ENCODE results near the gene SLC2A1. TPM values are rescaled to one million over a fixed set of nuclear protein-coding genes. Genes with fewer than 3 reads are reported as not detected.

The SLC2A1 gene
- polyA plus RNA-seq, 1 donor (not counting 4 experiments of a cell fraction or from before 2014, with no cell fraction given) = 689 TPM

DNA sequence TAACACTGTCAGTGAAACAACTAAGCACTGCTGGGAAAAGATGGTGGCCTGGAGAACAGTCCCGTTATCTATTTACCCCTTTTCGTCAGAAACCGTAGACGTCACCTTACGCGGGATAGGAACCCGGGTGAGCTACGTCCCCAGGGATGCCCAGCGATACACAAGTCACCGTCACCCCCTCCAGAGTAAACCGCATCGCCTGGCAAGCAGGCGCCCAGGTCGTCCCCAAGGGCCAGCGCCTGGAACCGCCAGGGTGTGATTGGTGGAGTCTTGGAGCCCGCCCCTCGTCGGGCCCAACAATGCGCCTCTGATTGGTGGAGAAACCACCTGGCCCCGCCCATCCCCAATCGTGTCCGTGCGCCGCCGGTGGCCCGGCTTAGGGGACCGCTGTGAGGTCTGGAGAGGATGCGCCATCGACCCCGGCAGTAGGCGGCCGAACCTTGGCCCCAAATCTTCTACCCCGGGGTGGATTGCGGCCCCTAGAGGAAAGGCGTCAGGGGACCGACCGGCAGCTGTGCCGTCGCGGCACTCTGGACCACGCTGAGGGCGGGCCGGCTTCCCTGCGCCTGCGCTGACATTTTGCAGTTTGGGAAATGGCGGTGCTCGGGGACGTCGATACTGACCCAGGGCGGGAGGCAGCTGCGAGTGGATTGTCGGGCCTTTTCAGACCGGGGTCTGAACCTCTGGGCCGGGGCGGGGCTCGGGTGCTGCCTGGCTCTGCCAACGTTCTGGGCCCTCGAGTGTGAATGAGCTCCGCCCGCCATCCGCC, 34.4 kb downstream of the SLC2A1 start:
- Histone ChIP-seq H3K9me1 (ENCODE audit: control insufficient read depth, extremely low read depth, insufficient read depth, low read length) (no peaks in the 10 kb centered on the region), H3K36me3 (ENCODE audit: control insufficient read depth in 2 of 2, extremely low read depth in 1 of 2, insufficient read depth in 2 of 2, low read length in 2 of 2) (peaks cover 26 to 39% of the 10 kb centered on the region in 2 experiments), H3K9me3 (ENCODE audit: control insufficient read depth, low read depth, low read length) (no peaks in the 10 kb centered on the region), H3K27ac (ENCODE audit: control insufficient read depth, insufficient read depth, low read length) (peak overlapping the region; percentile 48), H3K79me2 (ENCODE audit: control insufficient read depth, insufficient read depth, low read length) (no peaks in the 10 kb centered on the region), H3K4me3 (ENCODE audit: control insufficient read depth in 2 of 3, extremely low read depth in 1 of 3, insufficient read depth in 2 of 3, low read depth in 1 of 3, low read length in 3 of 3) (peak overlapping the region; percentile 3 to 67 (median 18)), H3K4me2 (ENCODE audit: control insufficient read depth, extremely low read depth, insufficient read depth, low read depth, low read length) (peak overlapping the region; percentile 60), H3K27me3 (ENCODE audit: control insufficient read depth, extremely low read depth, insufficient read depth, low read length) (no peaks in the 10 kb centered on the region), H3K4me1 (ENCODE audit: control insufficient read depth, extremely low read depth, insufficient read depth, low read length) (peaks cover 38% of the 10 kb centered on the region), H4K20me1 (ENCODE audit: control insufficient read depth, extremely low read depth, insufficient read depth, low read length) (peaks cover 6% of the 10 kb centered on the region), H3K9ac (ENCODE audit: control insufficient read depth, extremely low read depth, insufficient read depth, low read length) (peak overlapping the region; percentile 48), H2AFZ (ENCODE audit: control insufficient read depth, low read length) (no peak overlapping the region)
- dilution Hi-C loops (cut with MboI; ENCODE audit: extremely low pct_ligation_motif_present, low sequenced_read_pairs) = no loop called here
- DNase-seq (ENCODE audit: low read depth, low spot score) (no peak), FAIRE-seq (peak; percentile 46)
- TF ChIP-seq EZH2 (IDR thresholded peaks at IDR 0.05; ENCODE audit: low read length) = no peak

DNA sequence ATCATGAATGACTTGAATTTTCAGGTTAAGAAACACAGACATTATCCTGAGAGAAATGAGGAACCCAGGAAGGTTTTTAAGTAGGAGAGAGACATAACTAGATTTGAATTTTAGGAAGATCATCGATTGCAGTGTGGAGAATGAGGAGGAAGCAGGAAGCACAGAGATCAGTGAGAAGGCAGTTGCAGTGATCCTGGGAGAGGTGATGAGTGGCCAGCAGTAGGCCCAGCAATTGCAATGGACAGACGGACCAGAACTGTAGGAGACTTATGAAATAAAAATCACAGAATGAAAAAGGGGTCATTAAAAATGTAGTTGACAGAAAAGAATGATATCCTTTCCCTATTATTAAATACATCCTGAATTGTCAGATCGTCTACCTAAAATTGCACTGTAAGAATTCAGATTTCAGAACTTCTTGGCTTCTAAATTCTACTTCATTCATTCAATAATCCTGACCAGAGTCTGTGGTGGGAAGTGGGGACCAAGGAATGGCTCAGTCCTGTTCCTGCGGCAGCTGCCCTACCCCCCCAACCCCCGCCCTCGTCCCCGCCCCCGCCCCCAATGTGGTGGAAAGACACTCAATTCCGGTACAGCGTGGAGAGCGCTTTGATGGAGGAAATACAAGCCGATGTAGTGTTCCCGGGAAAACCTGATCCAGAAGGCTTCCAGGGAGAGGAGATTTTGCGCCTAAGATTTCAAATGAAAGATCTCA, 35.1 kb downstream of the SLC2A1 start:
- Histone ChIP-seq H3K27me3 (ENCODE audit: control insufficient read depth, extremely low read depth, insufficient read depth, low read length) (no peaks in the 10 kb centered on the region), H3K4me1 (ENCODE audit: control insufficient read depth, extremely low read depth, insufficient read depth, low read length) (peaks cover 32% of the 10 kb centered on the region), H2AFZ (ENCODE audit: control insufficient read depth, low read length) (no peak overlapping the region), H3K27ac (ENCODE audit: control insufficient read depth, insufficient read depth, low read length) (peak overlapping the region; percentile 48), H3K9me3 (ENCODE audit: control insufficient read depth, low read depth, low read length) (no peaks in the 10 kb centered on the region), H3K4me2 (ENCODE audit: control insufficient read depth, extremely low read depth, insufficient read depth, low read depth, low read length) (peak overlapping the region; percentile 60), H4K20me1 (ENCODE audit: control insufficient read depth, extremely low read depth, insufficient read depth, low read length) (peaks cover 6% of the 10 kb centered on the region), H3K9ac (ENCODE audit: control insufficient read depth, extremely low read depth, insufficient read depth, low read length) (peak overlapping the region; percentile 48), H3K9me1 (ENCODE audit: control insufficient read depth, extremely low read depth, insufficient read depth, low read length) (no peaks in the 10 kb centered on the region), H3K4me3 (ENCODE audit: control insufficient read depth in 2 of 3, extremely low read depth in 1 of 3, insufficient read depth in 2 of 3, low read depth in 1 of 3, low read length in 3 of 3) (peak overlapping the region in 2 of 3 experiments; percentile 3 to 67), H3K79me2 (ENCODE audit: control insufficient read depth, insufficient read depth, low read length) (no peaks in the 10 kb centered on the region), H3K36me3 (ENCODE audit: control insufficient read depth in 2 of 2, extremely low read depth in 1 of 2, insufficient read depth in 2 of 2, low read length in 2 of 2) (peaks cover 19 to 32% of the 10 kb centered on the region in 2 experiments)
- dilution Hi-C loops (cut with MboI; ENCODE audit: extremely low pct_ligation_motif_present, low sequenced_read_pairs) = no loop called here
- no peak for DNase-seq (ENCODE audit: low read depth, low spot score)
- FAIRE-seq = no peak
- TF ChIP-seq, protein P1, sequence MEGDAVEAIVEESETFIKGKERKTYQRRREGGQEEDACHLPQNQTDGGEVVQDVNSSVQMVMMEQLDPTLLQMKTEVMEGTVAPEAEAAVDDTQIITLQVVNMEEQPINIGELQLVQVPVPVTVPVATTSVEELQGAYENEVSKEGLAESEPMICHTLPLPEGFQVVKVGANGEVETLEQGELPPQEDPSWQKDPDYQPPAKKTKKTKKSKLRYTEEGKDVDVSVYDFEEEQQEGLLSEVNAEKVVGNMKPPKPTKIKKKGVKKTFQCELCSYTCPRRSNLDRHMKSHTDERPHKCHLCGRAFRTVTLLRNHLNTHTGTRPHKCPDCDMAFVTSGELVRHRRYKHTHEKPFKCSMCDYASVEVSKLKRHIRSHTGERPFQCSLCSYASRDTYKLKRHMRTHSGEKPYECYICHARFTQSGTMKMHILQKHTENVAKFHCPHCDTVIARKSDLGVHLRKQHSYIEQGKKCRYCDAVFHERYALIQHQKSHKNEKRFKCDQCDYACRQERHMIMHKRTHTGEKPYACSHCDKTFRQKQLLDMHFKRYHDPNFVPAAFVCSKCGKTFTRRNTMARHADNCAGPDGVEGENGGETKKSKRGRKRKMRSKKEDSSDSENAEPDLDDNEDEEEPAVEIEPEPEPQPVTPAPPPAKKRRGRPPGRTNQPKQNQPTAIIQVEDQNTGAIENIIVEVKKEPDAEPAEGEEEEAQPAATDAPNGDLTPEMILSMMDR (optimal IDR thresholded peaks at IDR 0.05 in 1 of 3, IDR thresholded peaks at IDR 0.05 in 1 of 3, conservative IDR thresholded peaks at IDR 0.05 in 1 of 3; ENCODE audit: extremely low read depth in 1 of 3, insufficient read depth in 2 of 3, low read length in 3 of 3) = no peak
- no peak for TF ChIP-seq EZH2 (IDR thresholded peaks at IDR 0.05; ENCODE audit: low read length)
